ENCODE results near the gene FAM210B. TPM values are rescaled to one million over a fixed set of nuclear protein-coding genes. Genes with fewer than 3 reads are reported as not detected.

Gene FAM210B
- total and polyA plus RNA-seq, 10 of the 15 experiments (the other 5 are each of a cell fraction or from before 2014, with no cell fraction given) = 0.13 to 1.4 (median 0.68) TPM

DNA sequence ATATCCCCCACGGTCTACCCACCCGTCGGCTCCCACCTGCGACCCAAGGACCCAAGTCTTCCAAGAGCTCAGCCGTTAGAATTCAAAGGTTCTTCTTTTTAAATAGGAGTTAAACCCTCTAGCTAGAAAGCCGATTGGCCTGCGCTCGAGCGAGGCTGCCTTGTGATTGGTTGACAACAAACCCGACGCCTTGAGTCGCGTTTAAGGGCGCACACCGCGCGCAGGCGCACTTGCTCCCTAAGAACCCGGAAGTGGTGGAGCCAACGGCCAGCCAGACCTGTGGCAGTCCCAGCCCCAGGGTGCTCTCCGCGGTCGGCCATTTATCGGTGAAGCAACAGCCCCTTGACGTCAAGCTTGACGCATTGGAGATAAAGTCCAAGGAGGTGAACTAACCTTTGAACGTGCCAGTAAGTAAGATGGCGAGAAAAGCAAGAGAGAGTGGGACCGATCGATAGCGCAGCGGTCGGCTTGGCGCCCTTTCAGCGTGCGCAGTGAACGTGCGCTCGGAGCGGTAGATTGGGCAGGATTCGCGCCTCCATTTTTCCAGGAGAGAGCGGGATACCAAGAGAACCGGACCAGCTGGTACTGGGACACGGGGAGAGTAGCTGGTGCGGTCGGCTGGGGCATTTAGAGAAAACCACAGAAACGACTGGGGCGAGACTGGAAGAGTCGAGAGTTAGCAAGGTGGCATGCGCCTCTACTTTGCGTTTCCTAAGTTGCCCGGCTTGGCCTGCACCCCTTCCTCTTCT, 33.5 kb downstream of the FAM210B start, which contains the start of the genes AURKA and CSTF1 (continued):
- TF ChIP-seq PAX8 (IDR thresholded peaks at IDR 0.05) (0 out of 2 replicates have a peak, but pooled peaks have one; percentile 39), ZNF217 (IDR thresholded peaks at IDR 0.05) (no peak), EP300 (IDR thresholded peaks at IDR 0.05; ENCODE audit: borderline replicate concordance in 1 of 2, control insufficient read depth in 1 of 2, low read depth in 2 of 2, low read length in 2 of 2) (peak in 1 of 2 experiments; percentile 37; a peak in 1 of 4 replicates), SMAD5 (IDR thresholded peaks at IDR 0.05; ENCODE audit: low read depth) (0 out of 2 replicates have a peak, but pooled peaks have one; percentile 37), EGR1 (IDR thresholded peaks at IDR 0.05; ENCODE audit: borderline replicate concordance in 1 of 2, low read depth in 2 of 2, low read length in 2 of 2) (peak; percentile 69 to 96), NFYB (IDR thresholded peaks at IDR 0.05; ENCODE audit: insufficient read depth, low read depth, low read length) (peak; percentile 95), ZNF24 (IDR thresholded peaks at IDR 0.05) (no peak)
- TF ChIP-seq, protein P1, sequence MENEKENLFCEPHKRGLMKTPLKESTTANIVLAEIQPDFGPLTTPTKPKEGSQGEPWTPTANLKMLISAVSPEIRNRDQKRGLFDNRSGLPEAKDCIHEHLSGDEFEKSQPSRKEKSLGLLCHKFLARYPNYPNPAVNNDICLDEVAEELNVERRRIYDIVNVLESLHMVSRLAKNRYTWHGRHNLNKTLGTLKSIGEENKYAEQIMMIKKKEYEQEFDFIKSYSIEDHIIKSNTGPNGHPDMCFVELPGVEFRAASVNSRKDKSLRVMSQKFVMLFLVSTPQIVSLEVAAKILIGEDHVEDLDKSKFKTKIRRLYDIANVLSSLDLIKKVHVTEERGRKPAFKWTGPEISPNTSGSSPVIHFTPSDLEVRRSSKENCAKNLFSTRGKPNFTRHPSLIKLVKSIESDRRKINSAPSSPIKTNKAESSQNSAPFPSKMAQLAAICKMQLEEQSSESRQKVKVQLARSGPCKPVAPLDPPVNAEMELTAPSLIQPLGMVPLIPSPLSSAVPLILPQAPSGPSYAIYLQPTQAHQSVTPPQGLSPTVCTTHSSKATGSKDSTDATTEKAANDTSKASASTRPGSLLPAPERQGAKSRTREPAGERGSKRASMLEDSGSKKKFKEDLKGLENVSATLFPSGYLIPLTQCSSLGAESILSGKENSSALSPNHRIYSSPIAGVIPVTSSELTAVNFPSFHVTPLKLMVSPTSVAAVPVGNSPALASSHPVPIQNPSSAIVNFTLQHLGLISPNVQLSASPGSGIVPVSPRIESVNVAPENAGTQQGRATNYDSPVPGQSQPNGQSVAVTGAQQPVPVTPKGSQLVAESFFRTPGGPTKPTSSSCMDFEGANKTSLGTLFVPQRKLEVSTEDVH (IDR thresholded peaks at IDR 0.05; ENCODE audit: low read depth, partially characterized antibody) = no peak
- TF ChIP-seq, protein P2, sequence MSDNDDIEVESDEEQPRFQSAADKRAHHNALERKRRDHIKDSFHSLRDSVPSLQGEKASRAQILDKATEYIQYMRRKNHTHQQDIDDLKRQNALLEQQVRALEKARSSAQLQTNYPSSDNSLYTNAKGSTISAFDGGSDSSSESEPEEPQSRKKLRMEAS (IDR thresholded peaks at IDR 0.05; ENCODE audit: low read depth, low read length) = peak; percentile 80
